K562 treated with DMSO at 1 percent for 4 hours (cell line): ENCODE measurements around the gene MAML1. TPM values are rescaled to one million over a fixed set of nuclear protein-coding genes. Genes with fewer than 3 reads are reported as not detected.

Experiments used
- total RNA-seq: library from RNA; unstranded; fragments of 300-600 nt; gene quantifications from 2 replicates; pipeline ENCODE4 v1.2.3, GENCODE V29; 2022; ENCODE audit not compliant: insufficient read depth

MAML1 gene
- 12.9 and 17.1 TPM in 2 replicates for total RNA-seq

GRCh38 chr5:179732412-179732917 is at the start of gene MAML1:
TSS of gene MAML1 (plus strand) at chr5:179732822. CDS start at chr5:179733113, 291 bp downstream.

GRCh38 chr5:179698935-179699615 is 33.5 kb upstream of the MAML1 start, which contains the start of gene CANX:
TSS of gene CANX (plus strand) at chr5:179698967. CDS start at chr5:179705682, 6,715 bp downstream.

GRCh38 chr5:179793468-179794139 is 61.0 kb downstream of the MAML1 start, which contains the start of gene LTC4S:
TSS of gene LTC4S (plus strand) at chr5:179793986. CDS start at chr5:179794081, 95 bp downstream.

GRCh38 chr5:179806250-179807048 is 73.8 kb downstream of the MAML1 start, which contains the start of gene MGAT4B:
TSS of gene MGAT4B (minus strand) at chr5:179806866. CDS start at chr5:179806583, 283 bp downstream.

GRCh38 chr5:179820483-179821297 is 88.1 kb downstream of the MAML1 start, which contains the start of gene SQSTM1:
TSS of gene SQSTM1 (plus strand) at chr5:179820905. CDS start at chr5:179820937, 32 bp downstream.

Other genes with a start within 250 kb of the MAML1 start
- gene RUFY1, start 182.3 kb upstream of the MAML1 start, total RNA-seq: 15.9 and 28.2 TPM in 2 replicates
- 182 and 260 TPM in 2 replicates for gene HNRNPH1, start 109.2 kb upstream of the MAML1 start, total RNA-seq
- gene CBY3, start 51.8 kb upstream of the MAML1 start, total RNA-seq: not detected in 2 replicates
- 265 and 279 TPM in 2 replicates for gene CANX, start 33.9 kb upstream of the MAML1 start, total RNA-seq
- gene LTC4S, start 61.2 kb downstream of the MAML1 start, total RNA-seq: not detected in 2 replicates
- gene MGAT4B, start 74.0 kb downstream of the MAML1 start, total RNA-seq: 140 and 190 TPM in 2 replicates
- 416 and 448 TPM in 2 replicates for gene SQSTM1, start 88.1 kb downstream of the MAML1 start, total RNA-seq
- 13.5 and 22.2 TPM in 2 replicates for gene MRNIP, start 126.0 kb downstream of the MAML1 start, total RNA-seq
- 30.2 and 34.9 TPM in 2 replicates for gene TBC1D9B, start 175.1 kb downstream of the MAML1 start, total RNA-seq